Sciatic nerve (tissue), 2 donors: ENCODE measurements around the gene CDRT15. TPM values are rescaled to one million over a fixed set of nuclear protein-coding genes. Genes with fewer than 3 reads are reported as not detected.
A peak's percentile ranks its signal among the peaks of the same experiment; 100 is the strongest.
"Not testable (repeated sequence)": the region's sequence is repeated elsewhere in the genome, so short reads cannot be mapped to it uniquely, and the experiment has no call there.

ENCODE experiments used
- ATAC-seq: fragments of 200-7000 bp; cut with Tn5 transposase; one replicate; pipeline ENCODE4 v1.9.1; 2020; ENCODE audit warnings: mild to moderate bottlenecking, moderate library complexity
- DNase-seq: peaks from one replicate; pipeline ENCODE4 v3.0.0-alpha.2; 2020; ENCODE audit warnings: low spot score
- intact Hi-C: fragments of 100-400 bp; cut with DNase I; formaldehyde crosslinking; loops from one replicate; pipeline ENCODE4 v1.14.2; 2022
- total RNA-seq: library from RNA; stranded (reverse); fragmentation: NEBNext Ultra II Directional; extraction: Animal tissue kit (Norgen Biotek cat#: 25700); gene quantifications from one replicate; pipeline ENCODE4 v1.2.1, GENCODE V29; 2021
- donor health status: DM: no; HTN: no; CAD: no.
- donor health status: DM: no; HTN: no; CAD: no.

The CDRT15 gene
- not detected for total RNA-seq

DNA sequence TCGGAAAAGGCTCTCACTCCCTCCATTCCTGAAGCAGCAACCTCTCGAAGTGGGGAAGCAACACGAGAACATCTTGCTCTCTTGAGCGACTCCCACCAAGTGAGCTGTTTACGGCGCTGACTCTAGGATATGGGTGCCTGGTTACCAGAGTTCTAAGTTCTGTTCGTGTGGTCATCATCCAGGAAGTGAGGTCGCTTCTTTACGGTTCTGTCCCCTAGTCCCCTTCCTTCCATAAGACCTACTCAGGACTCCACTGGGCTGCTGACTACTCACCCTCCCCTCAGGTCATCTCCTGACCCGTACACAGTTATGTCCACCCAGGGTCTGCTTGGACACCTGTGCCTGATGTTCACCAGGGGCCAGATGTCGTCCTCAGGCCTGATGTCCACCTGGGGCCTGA lies at the start of gene CDRT15:
CDRT15 (minus strand) TSS at position 101 of the 400 bp plus-strand sequence; CDS start at position 72, 29 bp downstream.
- intact Hi-C loops, ATAC-seq, DNase-seq: not testable (repeated sequence)

DNA sequence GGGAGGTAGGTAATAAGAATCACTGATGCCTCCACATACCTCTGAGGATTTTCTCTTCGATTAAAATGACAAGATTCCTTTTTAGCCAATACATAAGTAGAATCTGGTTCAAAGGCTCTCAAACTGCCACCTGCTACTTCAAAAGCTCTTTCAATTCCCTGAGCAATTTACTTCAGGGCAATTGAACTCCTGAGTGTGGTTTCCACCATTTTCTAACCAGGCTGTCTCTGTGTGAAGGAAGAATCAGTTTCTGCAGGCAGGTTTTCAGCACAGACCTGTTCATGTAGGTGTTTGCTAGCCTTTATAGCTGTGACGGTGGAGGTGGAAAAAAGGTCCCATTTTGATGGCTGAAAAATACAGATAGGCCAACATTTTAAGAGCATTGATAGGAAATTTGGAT lies 46.1 kb upstream of the CDRT15 start:
- DNase-seq (no peak), ATAC-seq (no peak)
- intact Hi-C loops: no loop called here

DNA sequence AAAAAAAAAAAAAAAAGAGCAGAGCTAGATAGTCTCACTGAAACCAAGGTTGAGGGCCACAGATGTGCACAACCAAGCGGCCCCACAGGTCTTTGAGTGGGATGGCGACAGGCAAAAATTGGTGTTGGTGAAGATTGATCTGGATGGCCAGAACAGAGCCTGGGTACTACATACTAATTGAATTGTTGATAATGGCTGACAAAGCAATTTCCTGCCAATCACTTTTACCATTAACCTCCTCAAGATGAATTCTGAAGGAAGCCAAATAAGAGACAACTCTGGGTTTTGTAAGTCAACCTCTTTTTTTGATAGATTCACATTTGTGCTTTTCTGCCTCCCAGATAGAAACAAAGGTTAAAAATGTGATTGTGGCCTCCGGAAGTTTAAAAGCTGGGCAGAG lies 44.9 kb upstream of the CDRT15 start:
- intact Hi-C loops: no loop called here
- DNase-seq (no peak), ATAC-seq (no peak)

DNA sequence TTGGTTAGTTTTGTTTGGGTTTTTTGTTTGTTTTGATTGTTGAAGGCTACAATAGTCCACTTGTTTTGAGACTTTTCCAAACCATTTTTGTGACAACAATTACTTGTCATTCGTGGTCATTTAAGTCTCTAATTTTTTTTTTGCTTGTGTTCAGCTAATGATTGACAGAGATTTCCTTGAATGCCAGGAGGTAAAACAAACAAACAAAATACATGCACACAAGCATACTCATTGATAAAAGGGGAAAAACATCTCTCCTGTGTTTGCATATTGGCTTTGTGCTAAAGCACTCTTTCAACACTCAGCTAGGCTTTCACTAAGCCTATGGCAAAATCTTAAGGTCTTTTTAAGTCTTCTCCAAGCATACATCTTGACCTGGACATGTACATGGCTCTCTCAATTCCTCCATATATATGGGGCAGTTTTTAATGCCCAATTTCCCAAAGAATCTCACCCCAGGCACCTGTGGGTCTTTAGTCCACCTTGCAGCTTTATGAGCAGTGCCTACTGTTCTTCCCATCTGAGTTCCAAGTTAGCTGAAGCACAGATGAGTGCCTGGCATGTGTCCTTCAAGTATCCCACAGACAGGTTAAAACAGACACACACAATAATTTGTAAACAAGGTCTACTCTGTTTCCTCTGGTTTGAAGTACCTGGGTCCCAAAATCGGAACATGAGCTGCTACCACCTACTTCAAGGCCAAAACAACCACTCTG lies 40.0 kb upstream of the CDRT15 start:
- ATAC-seq: no peak
- intact Hi-C loops: no loop called here
- DNase-seq: no peak

DNA sequence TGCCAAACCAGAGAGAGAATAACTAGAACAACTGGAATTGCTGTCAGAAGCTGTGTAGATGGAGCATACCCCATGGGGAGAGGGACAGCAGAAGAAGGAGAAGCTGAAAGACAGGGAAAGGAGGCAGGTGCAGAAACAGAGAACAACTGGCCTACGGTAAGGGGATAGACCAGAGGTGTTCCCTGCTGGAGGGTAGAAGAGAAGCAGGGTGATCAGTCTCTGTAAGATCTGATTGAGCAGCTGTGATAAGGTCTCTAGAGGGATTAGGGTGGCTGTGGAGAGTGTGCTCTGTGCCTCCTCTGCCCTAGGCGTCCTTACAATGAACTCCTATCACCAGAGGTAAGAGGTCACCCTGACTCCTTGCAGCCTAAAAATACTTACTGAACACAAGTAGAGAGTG lies 33.8 kb upstream of the CDRT15 start:
- intact Hi-C loops: no loop called here
- ATAC-seq (no peak), DNase-seq (no peak)

DNA sequence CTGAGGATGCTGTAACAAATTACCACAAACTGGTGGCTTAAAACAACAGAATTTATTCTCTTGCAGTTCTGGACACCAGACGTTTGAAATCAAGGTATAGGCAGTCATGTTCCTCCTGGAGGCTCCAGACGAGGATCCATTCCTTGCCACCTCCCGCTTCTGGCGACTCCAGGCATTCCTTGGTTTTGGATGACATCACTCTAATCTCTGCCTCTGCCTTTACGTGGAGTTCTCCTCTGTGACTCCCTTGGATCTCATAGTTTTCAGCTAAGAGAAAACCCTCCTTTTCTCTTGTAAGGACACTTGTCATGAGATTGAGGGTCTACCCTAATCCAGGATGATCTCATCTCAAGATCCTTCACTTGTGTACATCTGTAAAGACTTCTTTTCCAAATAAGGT lies 32.8 kb upstream of the CDRT15 start:
- intact Hi-C loops: no loop called here
- ATAC-seq (no peak), DNase-seq (no peak)

DNA sequence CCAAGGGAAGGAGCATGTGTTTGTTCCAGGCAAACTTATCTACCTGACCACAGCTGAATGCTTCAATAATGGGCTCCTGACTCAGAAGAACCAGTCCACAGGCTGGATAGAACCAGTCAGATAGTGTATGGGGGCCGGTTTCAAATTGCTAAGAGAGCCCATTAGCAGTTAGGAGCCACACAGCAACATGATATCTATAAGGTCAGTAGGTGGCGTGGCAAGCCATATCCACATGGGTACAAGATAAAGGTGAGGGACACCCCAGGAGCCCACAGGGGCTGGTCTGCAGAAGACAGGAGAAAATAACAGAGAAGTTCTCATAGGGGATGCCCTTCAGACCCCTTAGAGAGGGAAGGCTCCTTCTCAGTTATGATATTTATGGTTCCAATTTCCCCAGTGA lies 31.6 kb upstream of the CDRT15 start:
- intact Hi-C loops: no loop called here
- DNase-seq (no peak), ATAC-seq (no peak)

DNA sequence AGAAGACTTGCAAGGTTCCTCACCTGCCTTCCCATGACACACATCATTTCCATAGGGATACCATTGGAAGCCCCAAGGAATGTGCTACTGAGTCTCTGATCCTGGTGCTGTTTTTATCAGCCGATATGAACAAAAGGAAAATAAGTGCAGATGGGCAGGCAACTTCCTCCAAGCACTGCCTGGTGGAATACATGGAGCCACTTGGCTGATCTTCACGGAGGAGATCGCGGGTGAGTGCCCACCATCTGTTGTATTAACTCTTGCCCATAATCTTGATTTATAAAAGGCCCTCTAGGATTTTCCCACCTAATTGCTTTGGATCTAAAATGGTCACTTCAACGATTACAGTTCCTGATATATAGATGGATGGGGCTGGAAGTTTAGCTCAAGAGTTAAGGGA lies 24.7 kb upstream of the CDRT15 start:
- intact Hi-C loops: no loop called here
- DNase-seq (no peak), ATAC-seq (no peak)

DNA sequence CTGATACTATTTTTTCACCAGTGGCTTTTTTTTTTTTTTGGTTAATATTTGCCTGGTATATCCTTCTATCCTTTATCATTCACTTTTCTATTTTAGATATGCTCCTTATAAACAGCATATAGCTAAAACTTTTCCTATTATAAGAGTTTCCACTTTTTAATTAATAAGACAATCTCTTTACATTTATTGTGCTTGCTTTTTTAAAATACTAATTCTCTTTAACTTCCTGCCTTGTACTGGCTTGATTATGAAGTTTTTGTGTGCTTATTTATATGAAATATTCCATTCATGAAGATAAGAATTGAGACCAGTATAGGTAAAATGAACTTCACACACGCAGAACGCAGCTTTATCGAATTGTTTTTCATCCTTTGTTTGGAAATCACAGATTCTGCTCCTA lies 9.0 kb upstream of the CDRT15 start:
- intact Hi-C loops: no loop called here
- no peak for ATAC-seq
- DNase-seq: no peak

DNA sequence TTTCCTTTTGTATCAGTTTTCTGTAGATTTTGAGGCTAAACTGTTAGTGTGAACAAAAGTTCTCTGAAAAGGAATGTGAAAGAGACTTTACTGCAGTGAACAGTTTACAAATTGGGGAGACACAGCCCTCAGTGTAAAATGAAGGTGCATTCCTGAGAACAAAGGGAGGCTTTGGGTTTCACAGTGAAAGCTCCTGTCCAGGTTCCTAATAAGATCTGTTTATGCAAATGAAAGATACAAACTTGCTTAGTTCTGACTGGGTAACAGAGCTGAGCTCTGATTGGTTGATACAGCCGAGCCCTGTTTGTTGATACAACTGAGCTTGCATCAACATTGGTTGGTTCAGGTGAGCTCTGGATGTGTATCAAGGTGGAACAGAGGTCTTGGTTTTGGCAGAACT lies 8.3 kb upstream of the CDRT15 start:
- ATAC-seq (no peak), DNase-seq (no peak)
- intact Hi-C loops: no loop called here

DNA sequence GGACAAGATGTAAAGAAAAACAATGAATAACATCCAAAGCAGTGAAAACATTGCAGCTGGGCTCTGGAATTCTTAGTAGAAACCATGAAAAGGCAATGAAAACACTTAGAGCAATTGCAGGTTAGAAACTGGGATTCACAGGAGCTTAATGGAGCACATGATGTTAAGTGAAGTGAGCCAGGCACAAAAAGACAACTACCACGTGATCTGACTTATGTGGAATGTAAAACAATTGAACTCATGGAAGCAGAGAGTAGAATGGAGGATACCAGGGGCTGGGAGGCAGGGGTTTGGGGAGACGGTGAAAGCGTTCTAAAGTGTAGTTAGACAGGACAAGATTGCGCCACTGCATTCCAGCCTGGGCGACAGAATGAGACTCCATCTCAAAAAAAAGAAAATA lies 2.6 kb upstream of the CDRT15 start:
- ATAC-seq, intact Hi-C loops, DNase-seq: not testable (repeated sequence)

DNA sequence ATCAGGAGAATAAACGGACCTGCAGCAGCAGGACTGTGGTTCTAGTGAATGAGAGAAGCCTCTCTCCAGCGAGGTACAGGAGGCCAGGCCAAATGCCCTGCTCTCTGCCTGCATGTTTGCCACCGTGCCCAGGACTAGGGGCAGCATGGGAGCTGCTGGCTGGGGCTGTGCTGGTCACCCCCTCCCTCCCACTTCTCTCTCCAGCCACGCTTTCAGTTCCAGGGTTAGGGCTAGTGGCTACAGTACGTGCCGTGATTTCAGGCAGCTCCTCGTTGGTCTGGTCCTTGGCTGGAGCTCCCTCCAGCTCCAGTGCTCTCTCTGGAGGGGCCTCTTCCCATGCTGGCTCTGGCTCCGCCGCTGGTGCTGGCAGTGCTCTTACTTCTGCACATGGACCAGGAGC lies 630 bp downstream of the CDRT15 start:
- ATAC-seq: peak; percentile 13
- intact Hi-C loops, DNase-seq: not testable (repeated sequence)

DNA sequence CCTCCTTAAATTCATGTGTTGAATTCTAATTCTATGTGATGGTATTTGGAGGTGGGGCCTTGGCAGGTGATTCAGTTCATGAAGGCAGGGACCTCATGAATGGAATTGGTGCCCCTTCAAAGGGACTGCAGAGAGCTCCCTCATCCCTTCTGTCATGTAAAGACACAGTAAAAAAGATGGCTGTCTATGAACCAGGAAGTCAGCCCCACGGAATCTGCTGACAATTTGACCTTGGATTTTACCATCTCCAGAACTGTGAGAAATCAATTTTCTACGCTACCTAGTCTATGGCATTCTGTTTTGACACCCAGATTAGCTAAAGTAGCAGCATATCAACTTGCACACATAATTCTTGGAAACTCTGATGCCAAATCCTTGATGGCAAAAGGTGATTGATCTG lies 1.6 kb downstream of the CDRT15 start:
- intact Hi-C loops, ATAC-seq, DNase-seq: not testable (repeated sequence)

DNA sequence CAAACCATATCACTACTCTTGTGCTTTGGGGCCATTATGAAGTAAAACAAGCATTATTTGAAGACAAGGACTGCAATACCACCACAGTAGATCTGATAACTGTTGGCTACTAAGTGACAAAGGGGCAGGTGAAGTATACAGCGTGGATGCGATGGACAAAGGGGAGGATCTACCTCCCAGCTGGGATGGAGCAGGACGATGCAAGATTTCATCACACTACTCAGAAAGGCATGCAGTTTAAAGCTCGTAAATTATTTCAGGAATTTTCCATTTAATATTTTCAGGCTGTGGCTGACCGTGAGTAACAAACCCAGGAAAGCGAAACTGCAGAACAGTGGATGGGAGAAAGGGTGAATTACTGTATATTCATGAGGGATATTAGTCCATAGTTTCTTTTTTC lies 5.5 kb downstream of the CDRT15 start:
- not testable (repeated sequence) for ATAC-seq, DNase-seq

DNA sequence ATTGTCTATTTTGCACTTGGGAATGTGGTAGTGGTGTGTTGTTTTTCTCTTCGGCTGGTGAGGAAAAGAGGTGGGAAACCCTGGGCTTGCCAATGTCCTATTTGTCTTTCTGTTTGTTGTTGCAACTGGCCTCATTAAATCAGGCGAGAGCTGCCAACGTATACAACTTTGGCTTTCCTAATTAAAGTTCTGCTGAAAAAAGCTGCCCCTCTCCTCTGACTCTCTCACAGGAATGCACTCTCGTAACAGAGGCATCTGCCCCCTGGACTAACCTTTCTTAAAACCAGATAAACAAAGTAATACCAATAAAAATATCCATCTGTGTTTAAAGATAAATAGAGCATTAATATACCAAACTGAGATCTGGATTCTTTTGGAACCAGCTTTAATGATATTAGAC lies 7.8 kb downstream of the CDRT15 start:
- ATAC-seq: no peak
- intact Hi-C loops: no loop called here
- DNase-seq: no peak

More for the DNA sequence above, 5.5 kb downstream of the CDRT15 start:
- intact Hi-C loops: not testable (repeated sequence)

DNA sequence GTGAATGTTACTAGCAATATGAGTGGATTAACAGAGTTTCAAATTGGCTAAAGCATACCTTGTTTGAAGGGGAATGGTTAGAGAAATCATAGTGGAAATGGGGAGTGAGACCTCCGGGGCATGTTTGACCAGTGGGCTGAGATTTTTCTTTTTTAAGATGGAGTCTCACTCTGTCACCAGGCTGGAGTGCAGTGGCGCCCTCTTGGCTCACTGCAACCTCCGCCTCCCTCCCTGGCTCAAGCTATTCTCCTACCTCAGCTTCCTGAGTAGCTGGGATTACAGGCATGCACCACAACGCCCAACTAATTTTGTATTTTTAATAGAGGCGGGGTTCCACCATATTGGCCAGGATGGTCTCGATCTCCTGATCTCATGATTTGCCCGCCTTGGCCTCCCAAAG lies 9.6 kb downstream of the CDRT15 start:
- DNase-seq: no peak
- intact Hi-C loops: no loop called here
- ATAC-seq: no peak

DNA sequence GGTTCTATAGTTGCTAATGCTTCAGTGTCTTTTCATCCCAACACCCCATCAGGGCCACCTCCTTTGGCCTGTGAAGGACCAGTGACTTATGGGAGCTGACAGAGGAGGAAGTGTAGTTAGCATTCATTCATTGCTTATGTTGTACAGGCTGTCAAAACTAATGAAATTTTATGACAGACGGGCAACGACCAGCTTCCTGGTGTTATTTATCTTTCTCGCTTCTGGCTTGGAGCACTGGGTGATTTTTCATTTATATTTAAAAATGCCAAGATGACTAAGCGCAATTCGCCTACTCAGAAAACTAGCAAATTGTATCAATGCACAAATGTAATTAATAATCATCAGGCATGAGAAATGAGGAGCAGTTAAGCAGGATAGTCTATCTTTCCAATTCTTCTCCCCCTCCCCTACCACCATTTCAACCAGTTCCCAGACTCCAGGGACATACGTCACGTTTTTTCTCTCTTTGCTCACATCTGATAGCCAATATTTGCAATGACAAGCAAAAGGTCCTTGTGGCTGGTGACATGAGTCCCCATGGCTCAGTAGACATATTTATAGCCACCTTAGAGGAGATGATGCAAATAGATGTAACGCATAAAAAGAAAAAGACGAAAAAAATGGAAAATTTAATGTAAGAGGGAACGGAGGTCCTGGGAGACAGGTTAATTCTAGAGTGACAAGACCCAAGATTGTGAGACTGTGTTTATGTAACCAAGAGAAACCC lies 11.2 kb downstream of the CDRT15 start:
- intact Hi-C loops: no loop called here
- no peak for DNase-seq

DNA sequence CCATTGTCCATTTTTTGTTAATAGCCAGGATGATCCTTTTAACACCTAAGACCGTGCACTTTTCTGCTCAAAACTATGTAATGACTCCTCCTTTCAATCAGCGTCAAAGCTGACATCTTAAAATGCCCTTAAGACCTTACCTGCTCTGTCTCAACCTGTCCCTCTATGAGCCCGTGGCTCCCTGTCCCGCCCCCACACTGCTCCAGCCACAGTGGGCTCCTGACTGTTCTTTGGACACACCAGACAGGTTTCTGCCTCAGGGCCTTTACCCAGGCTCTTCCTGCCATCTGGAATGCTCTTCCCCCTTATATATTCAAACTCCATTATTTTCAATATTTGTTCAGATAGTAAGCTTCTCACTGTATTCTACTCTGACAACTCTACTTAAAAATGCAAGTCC lies 14.1 kb downstream of the CDRT15 start:
- ATAC-seq (no peak), DNase-seq (no peak)
- intact Hi-C loops: loop anchor here (5.0 kb wide), 1 partner anchor 1110 kb away; no protein-coding TSS in a partner anchor

More for the DNA sequence above, 11.2 kb downstream of the CDRT15 start:
- ATAC-seq: no peak

DNA sequence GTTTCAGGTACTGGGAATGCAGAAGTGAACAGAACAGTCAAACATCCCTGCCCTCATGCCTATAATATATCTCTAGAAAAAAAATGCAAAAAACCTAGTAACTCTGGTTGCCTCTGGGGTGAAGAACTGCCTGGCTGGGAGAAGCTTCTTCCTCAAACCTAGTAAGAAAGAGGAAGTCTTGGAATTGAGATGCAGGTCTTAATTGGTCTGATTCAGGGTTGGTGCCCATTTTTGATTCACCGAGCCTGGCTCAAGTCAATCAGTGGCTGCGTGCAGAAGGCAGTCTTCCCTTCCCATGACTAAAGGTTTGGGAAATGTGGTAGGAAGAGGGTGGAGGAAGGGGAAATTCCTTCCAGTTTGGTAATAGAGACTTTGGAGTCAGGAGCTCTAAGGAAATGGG lies 22.4 kb downstream of the CDRT15 start:
- no peak for DNase-seq
- no peak for ATAC-seq
- intact Hi-C loops: loop anchor here (5.0 kb wide), 1 partner anchor 1443 kb away; no protein-coding TSS in a partner anchor

DNA sequence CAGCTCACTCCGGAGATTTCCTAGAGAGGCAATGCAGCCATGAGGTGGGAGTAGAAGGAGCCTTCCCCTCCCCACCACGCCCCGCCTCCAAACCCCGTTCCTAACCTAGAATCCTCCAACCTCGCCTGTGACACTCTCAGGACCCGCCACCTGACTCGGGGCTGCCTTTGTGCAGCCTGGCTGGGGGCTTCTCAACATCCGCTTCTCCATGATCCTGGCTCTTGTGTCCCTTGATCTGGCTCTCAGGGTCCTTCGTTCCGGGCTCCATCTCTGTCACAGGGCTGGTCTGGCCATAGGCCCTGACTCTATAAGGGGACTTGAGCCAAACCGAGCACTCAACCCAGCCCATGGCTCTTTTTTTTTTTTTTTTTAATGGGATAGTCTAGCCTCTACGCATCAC lies 24.3 kb downstream of the CDRT15 start:
- intact Hi-C loops: loop anchor here (5.0 kb wide), 1 partner anchor 1445 kb away; no protein-coding TSS in a partner anchor
- no peak for DNase-seq
- no peak for ATAC-seq
